BE2C (cell line): ENCODE measurements around the gene VCPKMT.

Source experiments
- DNase-seq: peaks from one replicate; pipeline ENCODE4 v3.0.0-alpha.2; 2020
- H3K27me3 ChIP-seq: fragments of 250-450 bp; sonication (Bioruptor Pico); 2 replicates; pipeline ENCODE4 v1.5.1; 2020; ENCODE audit warnings: mild to moderate bottlenecking
- H3K36me3 ChIP-seq: fragments of 250-450 bp; sonication (Bioruptor Pico); 2 replicates; pipeline ENCODE4 v1.5.1; 2020; ENCODE audit warnings: mild to moderate bottlenecking
- H3K4me1 ChIP-seq: fragments of 250-450 bp; sonication (Bioruptor Pico); 2 replicates; pipeline ENCODE4 v1.5.1; 2020
- H3K4me3 ChIP-seq: 2 replicates; pipeline ENCODE4 v1.5.1; 2011; ENCODE audit warnings: low read depth, low read length
- H3K9me3 ChIP-seq: fragments of 250-450 bp; sonication (Bioruptor Pico); 2 replicates; pipeline ENCODE4 v1.5.1; 2020
- TF ChIP-seq, protein P1 (sequence below): IDR thresholded peaks from 2 replicates; pipeline ENCODE4 v1.5.1; 2012; ENCODE audit warnings: mild to moderate bottlenecking, low read depth, low read length

VCPKMT gene

DNA sequence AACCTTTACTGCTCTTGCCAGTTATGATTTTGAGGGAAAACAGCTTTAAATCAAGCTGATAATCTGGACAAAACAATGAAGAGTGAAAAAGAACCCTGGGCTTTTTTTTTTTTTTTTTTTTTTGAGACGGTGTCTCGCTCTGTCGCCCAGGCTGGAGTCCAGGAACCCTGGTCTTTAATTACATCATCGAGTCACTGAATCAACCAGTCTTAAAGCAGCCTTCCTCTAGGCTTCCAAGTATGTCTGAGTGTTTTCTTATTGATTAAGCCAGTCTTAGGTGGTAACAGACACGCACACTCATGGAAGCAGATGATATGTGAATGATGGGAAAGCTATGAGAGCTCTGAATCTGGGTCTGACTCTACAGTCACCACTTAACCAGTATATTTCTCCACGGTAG lies 5.9 kb upstream of the VCPKMT start:
- Histone ChIP-seq H3K36me3 (no peaks in the 10 kb centered on the region), H3K27me3 (no peaks in the 10 kb centered on the region), H3K4me3 (no peak overlapping the region), H3K4me1 (no peaks in the 10 kb centered on the region), H3K9me3 (no peaks in the 10 kb centered on the region)
- no peak for DNase-seq
- TF ChIP-seq, protein P1, sequence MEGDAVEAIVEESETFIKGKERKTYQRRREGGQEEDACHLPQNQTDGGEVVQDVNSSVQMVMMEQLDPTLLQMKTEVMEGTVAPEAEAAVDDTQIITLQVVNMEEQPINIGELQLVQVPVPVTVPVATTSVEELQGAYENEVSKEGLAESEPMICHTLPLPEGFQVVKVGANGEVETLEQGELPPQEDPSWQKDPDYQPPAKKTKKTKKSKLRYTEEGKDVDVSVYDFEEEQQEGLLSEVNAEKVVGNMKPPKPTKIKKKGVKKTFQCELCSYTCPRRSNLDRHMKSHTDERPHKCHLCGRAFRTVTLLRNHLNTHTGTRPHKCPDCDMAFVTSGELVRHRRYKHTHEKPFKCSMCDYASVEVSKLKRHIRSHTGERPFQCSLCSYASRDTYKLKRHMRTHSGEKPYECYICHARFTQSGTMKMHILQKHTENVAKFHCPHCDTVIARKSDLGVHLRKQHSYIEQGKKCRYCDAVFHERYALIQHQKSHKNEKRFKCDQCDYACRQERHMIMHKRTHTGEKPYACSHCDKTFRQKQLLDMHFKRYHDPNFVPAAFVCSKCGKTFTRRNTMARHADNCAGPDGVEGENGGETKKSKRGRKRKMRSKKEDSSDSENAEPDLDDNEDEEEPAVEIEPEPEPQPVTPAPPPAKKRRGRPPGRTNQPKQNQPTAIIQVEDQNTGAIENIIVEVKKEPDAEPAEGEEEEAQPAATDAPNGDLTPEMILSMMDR = no peak

DNA sequence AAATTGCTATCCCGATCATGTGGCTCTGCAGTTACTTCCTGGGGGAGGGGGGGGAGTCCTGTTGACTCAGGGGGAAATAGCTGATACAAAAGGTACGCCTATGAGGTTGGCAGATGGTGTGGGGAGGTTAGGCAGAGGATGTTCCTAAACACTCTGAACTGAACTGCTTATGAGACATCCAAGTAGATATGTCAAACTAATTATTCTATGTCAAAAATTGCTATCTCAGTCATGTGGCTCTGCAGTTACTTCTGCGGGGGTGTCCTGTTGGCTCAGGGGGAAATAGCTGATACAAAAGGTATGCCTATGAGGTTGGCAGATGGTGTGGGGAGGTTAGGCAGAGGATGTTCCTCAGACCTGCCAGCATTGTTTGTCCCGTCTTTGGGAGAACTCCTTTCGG lies 5.1 kb upstream of the VCPKMT start:
- H3K4me1 ChIP-seq = peaks cover 5% of the 10 kb centered on the region
- H3K9me3 ChIP-seq = no peaks in the 10 kb centered on the region
- DNase-seq = no peak
- TF ChIP-seq, protein P1 = no peak
- H3K36me3 ChIP-seq = no peaks in the 10 kb centered on the region
- H3K4me3 ChIP-seq = no peak overlapping the region
- no peaks in the 10 kb centered on the region for H3K27me3 ChIP-seq

DNA sequence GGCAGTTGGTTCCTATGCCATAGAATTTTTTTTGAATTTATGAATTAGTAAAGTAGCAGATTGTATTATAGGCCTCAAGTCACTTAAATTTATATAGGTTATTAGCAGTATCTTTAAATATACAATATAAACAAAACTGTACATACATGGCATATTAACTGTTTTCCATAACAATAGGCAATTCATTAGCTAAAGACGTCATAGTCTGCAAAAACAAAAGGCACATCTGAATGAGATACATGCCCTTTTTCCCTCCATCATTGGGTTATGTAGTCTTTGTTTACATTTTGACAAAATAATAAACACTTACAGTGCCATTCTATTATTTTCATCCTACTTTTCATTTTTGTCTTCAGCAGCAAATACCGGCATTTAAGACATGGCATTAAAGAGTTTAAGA lies 1.1 kb upstream of the VCPKMT start:
- DNase-seq = no peak
- Histone ChIP-seq H3K9me3 (no peaks in the 10 kb centered on the region), H3K4me1 (peaks cover 5% of the 10 kb centered on the region), H3K36me3 (peaks cover 25% of the 10 kb centered on the region), H3K27me3 (no peaks in the 10 kb centered on the region), H3K4me3 (no peak overlapping the region)
- TF ChIP-seq, protein P1 = no peak

DNA sequence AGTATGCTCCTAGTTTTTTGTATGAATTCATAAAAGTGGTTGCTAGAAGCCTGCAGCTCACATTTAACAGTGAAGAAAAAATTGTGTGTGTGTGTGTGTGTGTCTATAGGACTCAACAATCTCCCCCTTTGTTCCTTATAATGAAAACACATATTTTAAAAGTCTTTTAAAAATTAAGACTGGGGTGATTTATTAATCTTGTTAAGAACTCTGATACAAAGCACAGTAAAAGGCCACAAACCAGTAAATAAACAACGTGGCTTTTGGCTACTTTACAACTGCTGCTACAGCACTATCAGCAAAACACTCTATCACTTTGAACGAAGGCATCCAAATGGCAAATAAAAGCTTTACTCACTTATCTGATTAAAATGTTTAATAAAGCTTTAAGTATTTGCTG lies 594 bp upstream of the VCPKMT start:
- TF ChIP-seq, protein P1 = no peak
- Histone ChIP-seq H3K36me3 (peaks cover 28% of the 10 kb centered on the region), H3K4me1 (peaks cover 5% of the 10 kb centered on the region), H3K27me3 (no peaks in the 10 kb centered on the region), H3K9me3 (no peaks in the 10 kb centered on the region), H3K4me3 (peak overlapping the region; percentile 86)
- DNase-seq = no peak

DNA sequence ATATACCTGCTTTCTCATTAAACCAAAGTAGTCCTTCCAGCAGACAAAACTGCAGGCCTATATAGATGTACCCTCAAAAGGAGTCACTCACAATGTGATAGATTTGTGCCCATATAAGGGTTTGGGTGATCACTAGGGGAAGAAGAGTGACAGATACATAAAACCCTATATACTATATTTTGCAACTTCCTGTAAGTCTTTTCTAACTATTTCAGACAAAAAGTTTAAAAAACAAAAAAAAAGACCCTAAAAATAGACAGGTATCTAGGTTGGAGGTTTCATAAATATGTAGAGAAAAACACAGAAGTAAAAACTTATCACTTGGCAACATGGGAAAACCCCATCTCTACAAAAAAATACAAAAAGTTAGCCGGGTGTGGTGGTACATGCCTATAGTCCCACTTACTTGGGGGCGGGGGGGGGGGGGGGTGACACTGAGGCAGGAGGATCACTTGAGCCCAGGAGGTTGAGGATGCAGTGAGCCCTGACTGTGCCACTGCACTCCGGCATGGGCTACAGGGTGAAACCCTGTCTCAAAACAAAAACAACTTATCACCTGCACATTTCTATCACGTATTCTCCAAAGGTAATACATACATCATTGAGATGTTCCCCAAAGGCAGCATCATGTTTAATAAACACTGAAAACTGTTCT lies 2.9 kb downstream of the VCPKMT start:
- TF ChIP-seq, protein P1 = no peak
- H3K9me3 ChIP-seq = no peaks in the 10 kb centered on the region
- no peak overlapping the region for H3K4me3 ChIP-seq
- no peaks in the 10 kb centered on the region for H3K27me3 ChIP-seq
- DNase-seq = no peak
- H3K4me1 ChIP-seq = peaks cover 5% of the 10 kb centered on the region
- H3K36me3 ChIP-seq = peaks cover 57% of the 10 kb centered on the region

DNA sequence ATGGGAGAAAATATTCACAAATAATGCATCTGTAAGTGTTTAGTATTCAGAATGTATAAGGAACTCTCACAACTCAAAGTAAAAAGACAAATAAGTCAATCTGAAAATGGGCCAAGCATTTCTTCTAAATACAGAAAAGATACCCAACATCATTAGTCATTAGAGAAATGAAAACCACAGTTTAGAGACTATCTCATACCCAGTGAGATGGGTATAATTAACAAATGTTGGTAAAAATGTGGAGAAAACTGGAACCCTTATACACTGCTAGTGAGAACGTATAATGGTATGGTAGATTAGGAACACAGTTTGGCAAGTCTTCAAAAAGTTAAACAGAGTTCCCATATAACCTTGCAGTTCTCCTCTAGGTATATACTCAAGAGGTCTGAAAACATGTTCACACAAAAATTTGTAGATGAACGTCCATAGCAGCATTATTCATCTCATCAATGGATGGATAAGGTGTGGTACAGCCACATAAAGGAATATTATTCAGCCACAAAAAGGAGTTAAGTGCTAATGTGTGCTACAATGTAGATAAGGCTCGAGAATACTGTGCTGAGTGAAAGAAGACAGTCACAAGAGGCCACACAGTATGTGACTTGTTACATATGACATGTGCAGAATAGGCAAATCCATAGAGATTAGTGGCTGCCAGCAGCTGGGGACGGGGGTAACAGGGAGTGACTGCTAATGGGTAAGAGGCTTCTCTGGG lies 5.9 kb downstream of the VCPKMT start:
- Histone ChIP-seq H3K27me3 (no peaks in the 10 kb centered on the region), H3K4me3 (no peak overlapping the region), H3K4me1 (peaks cover 3% of the 10 kb centered on the region; the same call in 1 of the 2 replicates), H3K9me3 (no peaks in the 10 kb centered on the region), H3K36me3 (peaks cover 65% of the 10 kb centered on the region)
- no peak for DNase-seq
- TF ChIP-seq, protein P1 = no peak
